Activated T-cell treated with anti-CD3 and anti-CD28 coated beads for 24 hours (primary cell): ENCODE data around the gene OR4K14.
"Not testable (repeated sequence)": the region's sequence is repeated elsewhere in the genome, so short reads cannot be mapped to it uniquely, and the experiment has no call there.

Experiments used
- DNase-seq: peaks from one replicate; pipeline ENCODE4 v3.0.0-alpha.2; 2020; ENCODE audit warnings: low read depth

The OR4K14 gene

GRCh38 chr14:20019257-20019865, at the start of gene OR4K14:
Gene OR4K14, minus strand, starts transcription at chr14:20019307. Its CDS starts 4,114 bp downstream, at chr14:20015193.
- no peak for DNase-seq

GRCh38 chr14:20059745-20060144, 40.6 kb upstream of the OR4K14 start, which contains the start of gene OR4L1:
Gene OR4L1, plus strand, starts transcription at chr14:20060045. Its CDS starts 0 bp downstream, at chr14:20060045.
- no peak for DNase-seq

GRCh38 chr14:20048202-20048601, 29.1 kb upstream of the OR4K14 start:
- no peak for DNase-seq

- no peak for DNase-seq
These were observed 25.1 kb upstream of the OR4K14 start for GRCh38 chr14:20044243-20044642.

- DNase-seq = no peak
These were observed 16.8 kb upstream of the OR4K14 start, which contains the start of gene OR4K13 for GRCh38 chr14:20035938-20036337. Gene OR4K13, minus strand, starts transcription at chr14:20036038. Its CDS starts 1,280 bp downstream, at chr14:20034758.

- DNase-seq = no peak
These were observed 16.3 kb upstream of the OR4K14 start for GRCh38 chr14:20035449-20035848.

- no peak for DNase-seq
These were observed 12.0 kb upstream of the OR4K14 start for GRCh38 chr14:20031058-20031457.

GRCh38 chr14:20008156-20008555, 11.0 kb downstream of the OR4K14 start:
- no peak for DNase-seq

- no peak for DNase-seq
These were observed 16.8 kb downstream of the OR4K14 start for GRCh38 chr14:20002319-20002718.

- DNase-seq = no peak
These were observed 17.2 kb downstream of the OR4K14 start, which contains the start of gene OR4Q2 for GRCh38 chr14:20001863-20002262. Gene OR4Q2, plus strand, starts transcription at chr14:20002163.

- DNase-seq = no peak
These were observed 25.7 kb downstream of the OR4K14 start for GRCh38 chr14:19993438-19993837.

- no peak for DNase-seq
These were observed 43.8 kb downstream of the OR4K14 start, which contains the start of gene OR4K15 for GRCh38 chr14:19975291-19975690. Gene OR4K15, plus strand, starts transcription at chr14:19975591. Its CDS starts 0 bp downstream, at chr14:19975591.

- DNase-seq = no peak
These were observed 44.3 kb downstream of the OR4K14 start for GRCh38 chr14:19974844-19975243.

- DNase-seq = not testable (repeated sequence)
These were observed 49.4 kb downstream of the OR4K14 start for GRCh38 chr14:19969735-19970134.
